Hypothalamus (tissue), 51 donors: ENCODE data around the gene ZFHX3.

Source experiments
- DNase-seq, 51 donors: peaks; one replicate each; lab custom pipeline; 2025; lab: John Stamatoyannopoulos, UW

The ZFHX3 gene

GRCh38 chr16:72921620-72922019 is 126.3 kb downstream of the ZFHX3 start:
- DNase-seq = peak in 44 of 51 donors; percentile 6 to 80 (median 46)

DNA sequence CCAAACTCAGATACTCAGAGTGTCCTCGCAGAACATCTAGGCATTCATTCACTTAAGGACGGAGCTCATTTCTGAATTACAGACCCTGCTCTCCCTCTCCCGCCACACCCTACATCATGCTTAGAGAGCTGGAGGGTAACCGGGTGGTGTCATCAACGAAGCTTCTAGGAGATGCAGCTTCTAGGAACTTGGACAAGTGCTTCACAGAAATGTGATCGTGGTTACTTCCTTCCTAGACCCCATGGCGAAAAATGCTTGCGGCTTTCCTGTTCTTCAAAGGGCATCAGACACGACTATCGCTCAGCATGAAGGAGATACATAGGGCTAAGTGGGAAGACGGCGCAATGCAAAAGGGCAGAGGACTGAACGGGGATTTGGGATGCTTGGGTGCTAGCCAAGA is 126.8 kb downstream of the ZFHX3 start:
- no peak for DNase-seq

GRCh38 chr16:72917051-72917450 is 130.9 kb downstream of the ZFHX3 start:
- no peak for DNase-seq

DNA sequence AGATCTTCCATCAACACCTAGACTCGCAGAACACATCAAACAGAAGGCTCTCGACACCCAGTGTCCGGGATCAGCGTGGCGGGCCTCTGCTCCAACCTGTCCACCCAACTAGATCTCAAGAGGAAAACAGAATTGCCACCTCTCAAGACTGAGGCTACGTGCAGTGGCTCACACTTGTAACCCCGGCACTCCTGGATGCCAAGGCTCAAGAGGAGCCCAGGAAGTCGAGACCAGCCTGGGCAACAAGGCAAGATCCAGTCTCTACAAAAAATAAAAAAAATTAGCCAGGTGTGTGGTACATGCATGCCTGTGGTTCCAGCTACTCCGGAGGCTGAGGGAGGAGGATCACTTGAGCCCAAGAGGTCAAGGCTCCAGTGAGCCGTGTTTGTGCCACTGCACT is 132.6 kb downstream of the ZFHX3 start:
- no peak for DNase-seq

DNA sequence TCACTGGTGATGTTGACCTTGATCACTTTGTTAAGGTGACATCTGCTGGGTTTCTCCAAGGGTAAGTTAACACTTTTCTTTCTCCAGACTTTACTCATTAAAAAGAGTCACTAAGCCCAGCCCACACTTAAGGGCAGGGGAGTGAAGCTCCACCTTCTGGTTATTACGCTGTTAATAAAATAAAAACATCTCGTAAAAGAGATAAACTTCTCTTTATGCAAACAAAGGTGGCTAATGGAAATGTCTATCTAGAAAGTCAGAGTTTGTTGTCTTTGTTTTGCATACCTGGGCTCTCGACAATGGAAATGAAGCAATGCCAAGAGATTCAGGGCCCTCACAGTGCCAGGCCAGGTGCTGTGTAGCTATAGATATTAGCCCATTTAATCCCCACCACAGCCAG is 134.4 kb downstream of the ZFHX3 start:
- no peak for DNase-seq

- no peak for DNase-seq
These were observed 136.0 kb downstream of the ZFHX3 start for GRCh38 chr16:72911971-72912370.

DNA sequence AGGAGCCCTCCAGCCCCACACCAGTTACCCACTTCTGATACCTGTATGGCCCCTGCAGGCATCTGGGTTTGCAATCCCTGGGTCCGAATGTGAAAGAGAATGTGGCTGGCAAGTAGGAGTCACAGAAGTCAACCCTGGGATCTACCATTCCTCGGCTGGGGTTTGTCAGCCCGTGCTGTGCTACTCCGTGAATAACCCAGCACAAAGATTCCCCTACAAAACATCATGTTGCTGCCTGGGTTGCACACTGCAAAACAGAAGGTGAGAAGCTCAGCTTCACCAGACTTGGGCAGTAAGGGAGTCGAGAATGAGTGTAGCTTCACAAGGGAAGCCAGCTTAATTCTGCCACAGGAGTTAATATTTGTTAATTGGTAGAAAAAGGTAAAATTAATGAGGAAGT is 137.1 kb downstream of the ZFHX3 start:
- DNase-seq = no peak

DNA sequence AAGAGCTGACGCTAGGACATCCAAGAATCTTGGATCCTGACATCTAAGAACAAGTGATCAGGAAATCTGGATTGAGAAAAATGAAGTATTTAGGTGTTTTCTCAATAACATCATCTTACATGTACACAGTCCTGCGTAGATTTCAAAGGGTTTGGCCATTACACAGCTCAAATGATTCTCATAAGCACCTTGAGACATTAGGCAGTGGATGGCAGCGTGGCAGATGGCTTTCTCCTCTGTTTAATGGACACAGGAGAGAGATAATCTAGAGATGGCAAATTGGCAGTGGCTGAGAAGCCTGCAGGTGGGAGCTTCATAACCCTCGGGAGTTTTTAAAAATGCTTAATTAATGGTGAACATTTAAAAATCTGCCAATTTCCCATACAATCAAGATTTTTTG is 137.5 kb downstream of the ZFHX3 start:
- DNase-seq = no peak

DNA sequence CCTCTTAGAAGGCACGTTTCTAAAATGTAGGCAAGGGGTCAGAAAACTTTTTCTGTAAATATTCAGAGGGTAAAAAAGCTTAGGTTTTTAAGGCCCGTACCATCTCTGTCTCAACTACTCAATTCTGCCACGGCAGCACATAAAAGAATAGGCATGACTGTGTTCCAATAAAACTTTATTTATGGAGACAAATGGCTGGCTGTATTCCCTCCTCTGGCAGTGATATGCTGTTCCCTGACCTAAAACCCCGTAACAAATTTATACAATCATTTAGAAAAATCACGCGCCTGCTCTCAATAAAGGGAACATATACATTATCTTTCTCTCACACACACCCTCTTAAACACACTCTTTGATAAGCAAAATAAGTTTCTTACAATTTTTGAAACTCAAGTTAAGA is 138.7 kb downstream of the ZFHX3 start:
- DNase-seq = no peak

- DNase-seq = peak in 1 of 51 donors; percentile 12
These were observed 139.4 kb downstream of the ZFHX3 start for GRCh38 chr16:72908362-72909167.

DNA sequence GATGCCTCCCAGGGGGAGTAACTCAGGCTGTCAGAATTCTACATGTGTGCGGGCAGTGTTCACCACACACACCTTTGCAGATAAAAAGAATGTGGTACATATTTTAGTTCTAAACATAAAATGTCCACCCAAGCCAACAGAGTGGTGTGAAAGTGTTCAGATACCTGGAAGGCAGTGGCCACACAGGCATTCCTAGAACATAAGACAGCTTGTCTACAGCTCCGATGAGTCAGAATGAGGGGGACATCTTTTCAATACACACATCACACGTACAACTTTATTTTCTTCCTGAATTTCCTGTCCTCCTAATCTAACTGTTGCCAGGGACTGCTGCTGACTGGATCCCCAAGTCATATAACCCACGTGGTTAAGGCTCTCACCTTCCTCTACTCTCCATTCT is 142.3 kb downstream of the ZFHX3 start:
- DNase-seq = no peak

DNA sequence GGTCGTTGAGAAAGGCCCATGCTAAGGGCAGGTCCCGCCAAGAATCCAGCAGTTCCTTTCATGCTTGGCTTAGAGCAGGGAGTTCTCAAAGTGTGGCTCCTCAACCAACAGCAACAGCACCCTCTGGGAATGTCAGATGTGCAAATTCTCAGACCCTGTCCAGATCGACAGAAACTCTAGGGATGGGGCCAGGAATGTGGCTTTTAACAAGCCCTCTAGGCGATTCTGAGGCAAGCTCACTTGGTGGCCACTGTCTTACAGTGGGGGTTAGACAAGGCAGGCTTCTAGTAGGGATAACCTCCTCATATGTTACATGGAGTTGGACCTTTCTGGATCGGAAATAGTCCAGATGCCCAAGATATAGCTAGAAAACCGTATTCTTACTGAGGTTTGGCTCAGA is 144.8 kb downstream of the ZFHX3 start:
- no peak for DNase-seq

DNA sequence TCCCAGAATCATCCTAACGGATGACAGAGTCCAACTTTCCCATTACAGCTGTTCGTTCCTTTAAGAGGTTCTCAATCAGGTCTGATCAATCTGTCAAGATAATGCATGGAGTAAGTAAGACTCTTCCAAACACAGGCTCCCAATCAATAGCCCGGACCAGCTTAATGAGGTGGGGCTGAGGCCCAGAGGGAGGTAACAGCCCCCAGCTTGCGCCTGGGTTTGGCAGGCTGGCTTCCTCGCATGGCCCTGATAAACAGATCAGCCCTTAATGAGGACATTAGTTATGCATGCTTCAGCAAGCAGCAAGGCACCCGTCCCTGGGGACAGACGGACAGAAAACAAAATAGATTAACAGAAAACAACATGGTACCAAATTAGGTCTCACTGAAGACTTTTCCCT is 145.7 kb downstream of the ZFHX3 start:
- DNase-seq = no peak

DNA sequence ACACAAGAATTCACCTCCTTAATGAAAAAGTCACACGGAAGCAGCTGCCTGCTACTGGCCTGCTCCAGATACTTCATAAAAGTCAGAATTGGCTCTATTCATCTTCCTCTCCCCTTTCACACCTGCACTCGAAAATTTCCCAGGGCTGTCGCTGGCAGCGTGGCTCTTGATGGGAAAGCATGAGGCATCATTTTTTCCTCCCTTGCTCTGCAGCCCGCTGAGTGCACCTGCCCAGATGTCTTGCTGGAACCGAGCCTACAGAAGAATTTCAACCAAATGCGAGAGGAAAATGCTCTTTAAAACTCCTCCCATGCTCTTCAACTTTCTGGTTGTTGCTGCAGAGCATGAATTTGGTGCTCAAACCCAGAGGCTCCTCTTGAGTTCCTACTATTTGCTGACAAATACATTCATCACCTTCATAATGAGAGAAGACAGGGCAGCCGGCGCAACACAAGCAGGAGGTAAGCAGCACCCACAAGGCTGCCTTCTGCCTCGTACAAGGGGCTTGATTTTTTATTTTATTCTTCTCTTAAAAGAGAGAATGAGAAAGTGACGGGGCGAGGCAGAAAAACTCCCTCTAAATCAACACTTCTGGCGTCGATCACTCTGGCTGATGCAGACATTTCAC is 146.8 kb downstream of the ZFHX3 start:
- no peak for DNase-seq

DNA sequence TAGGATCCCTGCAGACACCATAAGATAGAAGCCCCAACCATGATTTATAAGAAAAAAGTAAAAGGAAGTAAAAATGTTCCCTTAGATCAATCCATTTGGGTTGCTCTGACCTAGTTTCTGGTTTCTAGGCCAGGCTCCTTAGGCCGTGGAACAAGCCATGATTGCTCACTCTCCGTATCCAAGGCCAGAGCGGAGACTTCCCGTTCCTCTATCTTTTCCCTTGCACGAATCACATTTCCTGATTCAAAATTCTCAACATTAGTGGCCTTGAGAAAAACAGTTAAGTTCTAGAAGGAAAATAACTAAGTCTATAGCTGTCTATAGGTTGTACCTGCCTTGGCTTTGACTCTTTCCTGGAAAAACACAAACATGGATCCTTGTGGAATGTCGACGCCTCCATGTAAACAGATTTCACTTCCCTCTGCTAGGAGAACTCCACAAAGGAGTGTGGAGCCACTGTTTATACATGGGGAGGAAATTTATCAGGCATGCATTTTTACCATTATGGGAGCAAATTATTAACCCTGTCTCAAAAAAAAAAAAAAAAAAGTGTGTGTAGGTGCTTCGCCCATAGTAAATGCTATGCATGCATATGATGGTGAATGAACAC is 149.6 kb downstream of the ZFHX3 start:
- no peak for DNase-seq

DNA sequence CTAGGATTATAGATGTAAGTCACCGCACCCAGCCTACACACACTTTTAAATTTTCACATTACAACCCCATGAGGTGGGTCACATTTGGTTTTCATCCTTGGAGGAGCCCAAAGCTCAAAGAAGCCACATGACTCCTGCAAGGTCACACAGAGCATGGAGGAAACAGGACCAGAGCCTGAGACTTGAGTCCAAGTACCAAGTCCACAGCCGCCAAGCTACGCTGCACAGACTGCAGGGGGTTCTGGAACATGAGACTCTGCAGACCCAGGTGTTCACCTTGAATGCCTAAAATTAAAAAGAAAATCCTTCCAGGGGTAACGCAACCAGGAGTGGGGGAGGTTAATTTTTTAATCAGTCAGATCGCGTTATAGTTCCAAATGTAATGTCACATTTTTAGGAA is 150.2 kb downstream of the ZFHX3 start:
- DNase-seq = no peak

GRCh38 chr16:72896485-72897118 is 151.3 kb downstream of the ZFHX3 start:
- DNase-seq = no peak

- DNase-seq = no peak
These were observed 152.0 kb downstream of the ZFHX3 start for GRCh38 chr16:72895951-72896350.

DNA sequence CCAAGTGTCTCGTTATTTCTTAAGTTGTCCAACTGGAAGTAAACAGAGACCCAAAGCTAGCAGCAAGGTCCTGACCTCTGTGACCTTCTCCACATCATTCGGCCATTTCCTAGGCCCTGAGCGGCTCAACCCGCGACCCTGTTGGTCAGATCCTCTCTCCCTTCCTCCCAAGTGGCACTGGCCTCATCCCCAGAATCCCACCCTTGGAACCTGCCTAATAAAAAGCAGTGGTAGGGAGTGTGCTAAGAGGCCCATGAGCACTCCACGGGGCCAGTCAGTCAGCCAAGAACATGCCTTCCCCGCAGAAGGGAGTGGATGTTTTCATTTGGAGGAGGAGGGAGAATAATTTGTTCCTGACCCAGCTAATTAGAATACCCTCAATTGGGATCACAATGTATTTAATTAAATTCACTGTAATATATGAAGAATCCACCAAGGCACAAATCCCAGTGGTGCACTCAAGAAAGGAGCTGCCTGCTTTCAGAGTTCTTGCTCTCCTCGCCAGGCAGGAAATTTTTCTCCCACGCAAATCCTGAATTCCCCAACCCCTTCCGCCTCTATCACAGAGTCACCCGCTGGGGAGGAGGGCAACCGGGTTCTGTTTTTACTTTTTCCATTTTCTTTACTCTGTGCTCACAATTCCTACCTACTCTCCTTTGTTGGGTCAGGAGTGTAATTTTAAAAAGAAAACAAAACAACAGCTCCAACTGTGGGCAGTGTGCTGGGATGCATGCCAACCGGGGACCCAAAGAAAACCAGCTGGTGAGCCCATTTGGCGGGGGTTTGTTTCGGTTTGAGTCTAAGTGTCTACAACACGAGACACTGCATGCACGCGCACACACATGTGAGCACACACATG is 153.4 kb downstream of the ZFHX3 start:
- peak in 7 of 51 donors; percentile 5 to 41 (median 11) for DNase-seq
